CD4-positive, alpha-beta T cell (primary cell): ENCODE results near the gene DDX59. TPM values are rescaled to one million over a fixed set of nuclear protein-coding genes. Genes with fewer than 3 reads are reported as not detected.
A peak's percentile ranks its signal among the peaks of the same experiment; 100 is the strongest.

Experiments
- ATAC-seq: fragments of 200-7000 bp; cut with Tn5 transposase; one replicate; pipeline ENCODE4 v1.10.0; 2022; ENCODE audit warnings: mild to moderate bottlenecking; ENCODE audit not compliant: poor library complexity
- CTCF ChIA-PET: fragments of 350-600 bp; sonication (Branson Sonifier 250); formaldehyde crosslinking; loops from one replicate; lab custom pipeline; 2021; ENCODE audit warnings: antibody characterized with exemption, inconsistent platforms; lab: Charles Lee
- POLR2A ChIA-PET: fragments of 350-600 bp; sonication (Branson Sonifier 250); formaldehyde crosslinking; loops from one replicate; lab custom pipeline; 2021; ENCODE audit warnings: antibody characterized with exemption, inconsistent platforms; lab: Charles Lee
- DNase-seq, 14 experiments: peaks; one replicate each; pipeline ENCODE4 v3.0.0-alpha.2; 2013 to 2020; ENCODE audit warnings: mixed read lengths in 2 of 14
- H3K27ac ChIP-seq, 2 donors: one replicate each; pipeline versions ENCODE4 v1.5.1 to v1.7.0; 2013; ENCODE audit warnings: low read length in 2 of 2, low read depth in 1 of 2, mild to moderate bottlenecking in 1 of 2
- H3K27me3 ChIP-seq, 2 experiments: 1 replicate in 1 of 2; 2 replicates in 1 of 2; pipeline versions ENCODE4 v1.6.1 to v1.7.0; 2013; ENCODE audit warnings: low read length in 2 of 2, control low read depth in 1 of 2, mild to moderate bottlenecking in 1 of 2, moderate library complexity in 1 of 2; ENCODE audit not compliant: insufficient read depth in 2 of 2, control insufficient read depth in 1 of 2
- H3K36me3 ChIP-seq: one replicate; pipeline ENCODE4 v1.6.1; 2013; ENCODE audit warnings: low read length, control low read depth; ENCODE audit not compliant: insufficient read depth
- H3K4me1 ChIP-seq: one replicate; pipeline ENCODE4 v1.6.1; 2013; ENCODE audit warnings: low read length, control low read depth; ENCODE audit not compliant: insufficient read depth
- H3K4me3 ChIP-seq: one replicate; pipeline ENCODE4 v1.5.1; 2013; ENCODE audit warnings: mild to moderate bottlenecking, low read length, moderate library complexity
- H3K9me3 ChIP-seq, 2 experiments: 1 replicate in 1 of 2; 2 replicates in 1 of 2; pipeline versions ENCODE4 v1.6.1 to v1.7.0; 2013; ENCODE audit warnings: low read length in 2 of 2, mild to moderate bottlenecking in 2 of 2, control low read depth in 1 of 2, moderate library complexity in 1 of 2; ENCODE audit not compliant: control insufficient read depth in 1 of 2, insufficient read depth in 1 of 2
- H3K27ac Mint-ChIP-seq: one replicate; pipeline ENCODE4 v1.8.0; 2020; ENCODE audit warnings: mixed read lengths
- H3K27me3 Mint-ChIP-seq: one replicate; pipeline ENCODE4 v1.8.0; 2021; ENCODE audit warnings: mixed read lengths
- H3K36me3 Mint-ChIP-seq: one replicate; pipeline ENCODE4 v1.8.0; 2021; ENCODE audit warnings: low read depth, mixed read lengths
- H3K4me1 Mint-ChIP-seq: one replicate; pipeline ENCODE4 v1.8.0; 2021; ENCODE audit warnings: low read depth, mixed read lengths
- H3K4me3 Mint-ChIP-seq: one replicate; pipeline ENCODE4 v1.8.0; 2020; ENCODE audit warnings: mild to moderate bottlenecking, mixed read lengths
- H3K9me3 Mint-ChIP-seq: one replicate; pipeline ENCODE4 v1.8.0; 2020; ENCODE audit warnings: mixed read lengths
- CTCF ChIP-seq: fragments of 200-600 bp; IDR thresholded peaks from one replicate; pipeline ENCODE4 v1.8.0; 2022; ENCODE audit warnings: antibody characterized with exemption, mild to moderate bottlenecking
- intact Hi-C, 2 experiments: fragments of 100-400 bp; cut with DNase I in 1 of 2; cut with micrococcal nuclease in 1 of 2; formaldehyde crosslinking; loops; one replicate each; pipeline versions ENCODE4 v1.15.1 to v1.9.0; 2023 to 2025; cut with DNase I, micrococcal nuclease
- total RNA-seq, 174 experiments: library from RNA in 2 of 174; stranded (reverse) in 2 of 174; gene quantifications; one replicate each; pipeline ENCODE4 v1.2.3 and lab custom pipeline; 2021 to 2026

DDX59 gene
- total RNA-seq, 2 experiments from 2014 or later, result 24.7 to 27.6 TPM

- intact Hi-C loops, result loop anchor here in 1 of 2 experiments (5.0 kb wide), 1 partner anchor 67 kb away; no protein-coding TSS in a partner anchor
- peaks cover 16% of the 10 kb centered on the region for H3K4me1 Mint-ChIP-seq
- CTCF ChIA-PET, result no interaction called here
These were observed 5.3 kb upstream of the DDX59 start for GRCh38 chr1:200674838-200675587.

GRCh38 chr1:200673952-200674823 is 4.5 kb upstream of the DDX59 start:
- Mint-ChIP-seq H3K27me3 (no peaks in the 10 kb centered on the region), H3K9me3 (no peaks in the 10 kb centered on the region), H3K36me3 (no peaks in the 10 kb centered on the region), H3K27ac (no peak overlapping the region), H3K4me3 (no peak overlapping the region), H3K4me1 (peaks cover 19% of the 10 kb centered on the region)
- peaks cover 7% of the 10 kb centered on the region for H3K4me1 ChIP-seq
- H3K36me3 ChIP-seq, result no peaks in the 10 kb centered on the region
- no peaks in the 10 kb centered on the region for H3K9me3 ChIP-seq
- DNase-seq (no peak), ATAC-seq (no peak)
- no peak overlapping the region for H3K4me3 ChIP-seq
- intact Hi-C loops, result loop anchor here in 1 of 2 experiments (5.0 kb wide), 1 partner anchor 68 kb away; no protein-coding TSS in a partner anchor
- no peak overlapping the region for H3K27ac ChIP-seq
- POLR2A ChIA-PET, result interaction anchor here (0.6 to 1.5 kb wide), 2 partner anchors 10 to 52 kb away, joined by 3 read pairs; no protein-coding TSS in a partner anchor
- TF ChIP-seq CTCF, result no peak
- no peaks in the 10 kb centered on the region for H3K27me3 ChIP-seq
- CTCF ChIA-PET, result no interaction called here

More at GRCh38 chr1:200674838-200675587, 5.3 kb upstream of the DDX59 start:
- DNase-seq, result no peak
- Mint-ChIP-seq H3K36me3 (no peaks in the 10 kb centered on the region), H3K27ac (no peak overlapping the region), H3K27me3 (no peaks in the 10 kb centered on the region), H3K4me3 (no peak overlapping the region), H3K9me3 (no peaks in the 10 kb centered on the region)
- no peak for ATAC-seq
- POLR2A ChIA-PET, result interaction anchor here (1.5 kb wide), 1 partner anchor 9 kb away, joined by 3 read pairs; no protein-coding TSS in a partner anchor
- no peaks in the 10 kb centered on the region for H3K36me3 ChIP-seq
- no peaks in the 10 kb centered on the region for H3K27me3 ChIP-seq
- no peaks in the 10 kb centered on the region for H3K9me3 ChIP-seq
- no peak overlapping the region for H3K4me3 ChIP-seq
- H3K4me1 ChIP-seq, result peaks cover 6% of the 10 kb centered on the region
- no peak for TF ChIP-seq CTCF
- no peak overlapping the region for H3K27ac ChIP-seq

GRCh38 chr1:200671235-200671786 is 1.6 kb upstream of the DDX59 start:
- peaks cover 13% of the 10 kb centered on the region for H3K36me3 Mint-ChIP-seq
- intact Hi-C loops, result loop anchor here (2.0 to 5.0 kb wide), 2 partner anchors 71 to 131 kb away; no protein-coding TSS in a partner anchor
- H3K27ac Mint-ChIP-seq, result peak overlapping the region; percentile 78
- ATAC-seq (no peak), DNase-seq (no peak)
- H3K4me3 Mint-ChIP-seq, result peak overlapping the region; percentile 93
- Histone ChIP-seq H3K4me1 (peaks cover 16% of the 10 kb centered on the region), H3K36me3 (no peaks in the 10 kb centered on the region), H3K4me3 (no peak overlapping the region), H3K9me3 (no peaks in the 10 kb centered on the region), H3K27ac (no peak overlapping the region), H3K27me3 (no peaks in the 10 kb centered on the region)
- ChIA-PET CTCF (interaction anchor here (0.8 to 3.5 kb wide), 3 partner anchors 8 to 129 kb away, joined by 3 to 24 read pairs (median 4); no protein-coding TSS in a partner anchor), POLR2A (interaction anchor here (1.1 to 3.6 kb wide), 6 partner anchors 9 to 352 kb away, joined by 3 to 44 read pairs (median 8); partner anchors contain the start of genes CAMSAP2, KIF14 and KIF21B)
- no peaks in the 10 kb centered on the region for H3K27me3 Mint-ChIP-seq
- H3K4me1 Mint-ChIP-seq, result peaks cover 39% of the 10 kb centered on the region
- H3K9me3 Mint-ChIP-seq, result no peaks in the 10 kb centered on the region
- no peak for TF ChIP-seq CTCF
